GM18868 (cell line): ENCODE results near the gene TOMM6.
"Not testable (repeated sequence)": the region's sequence is repeated elsewhere in the genome, so short reads cannot be mapped to it uniquely, and the experiment has no call there.

Experiments used
- ATAC-seq: cut with Tn5 transposase; IDR thresholded peaks from one replicate; pipeline ENCODE4 v1.9.1; 2021; ENCODE audit warnings: mild to moderate bottlenecking, moderate library complexity; ENCODE audit not compliant: unreplicated experiment

TOMM6 gene

GRCh38 chr6:41783106-41783780 lies 4.3 kb upstream of the TOMM6 start:
- no peak for ATAC-seq

- no peak for ATAC-seq
Observed at GRCh38 chr6:41784581-41785171, 2.8 kb upstream of the TOMM6 start.

GRCh38 chr6:41785254-41785653 lies 2.2 kb upstream of the TOMM6 start:
- ATAC-seq = no peak

- no peak for ATAC-seq
Observed at GRCh38 chr6:41785689-41786450, 1.6 kb upstream of the TOMM6 start.

- peak; percentile 51 for ATAC-seq
Observed at GRCh38 chr6:41786451-41787218, 859 bp upstream of the TOMM6 start.

- no peak for ATAC-seq
Observed at GRCh38 chr6:41789390-41789724, 1.9 kb downstream of the TOMM6 start.

GRCh38 chr6:41790045-41790444 lies 2.6 kb downstream of the TOMM6 start:
- ATAC-seq = no peak

- ATAC-seq = no peak
Observed at GRCh38 chr6:41791305-41791704, 3.8 kb downstream of the TOMM6 start.

- ATAC-seq = no peak
Observed at GRCh38 chr6:41791984-41792383, 4.5 kb downstream of the TOMM6 start.

GRCh38 chr6:41796474-41796873 lies 9.0 kb downstream of the TOMM6 start:
- no peak for ATAC-seq

GRCh38 chr6:41798901-41799558 lies 11.5 kb downstream of the TOMM6 start:
- no peak for ATAC-seq

- ATAC-seq = no peak
Observed at GRCh38 chr6:41799559-41799911, 12.0 kb downstream of the TOMM6 start.

GRCh38 chr6:41801380-41801779 lies 13.9 kb downstream of the TOMM6 start:
- no peak for ATAC-seq

- no peak for ATAC-seq
Observed at GRCh38 chr6:41805830-41806774, 18.6 kb downstream of the TOMM6 start.

- ATAC-seq = no peak
Observed at GRCh38 chr6:41811095-41811494, 23.6 kb downstream of the TOMM6 start.

- ATAC-seq = not testable (repeated sequence)
Observed at GRCh38 chr6:41811946-41812345, 24.5 kb downstream of the TOMM6 start.

GRCh38 chr6:41813469-41813868 lies 26.0 kb downstream of the TOMM6 start:
- ATAC-seq = no peak

GRCh38 chr6:41813956-41814355 lies 26.5 kb downstream of the TOMM6 start:
- no peak for ATAC-seq

- no peak for ATAC-seq
Observed at GRCh38 chr6:41814629-41815028, 27.1 kb downstream of the TOMM6 start.

- ATAC-seq = no peak
Observed at GRCh38 chr6:41815587-41815986, 28.1 kb downstream of the TOMM6 start.
